Measurements from ENCODE around the gene TMEM238.
A peak's percentile ranks its signal among the peaks of the same experiment; 100 is the strongest.

Gene TMEM238

DNA sequence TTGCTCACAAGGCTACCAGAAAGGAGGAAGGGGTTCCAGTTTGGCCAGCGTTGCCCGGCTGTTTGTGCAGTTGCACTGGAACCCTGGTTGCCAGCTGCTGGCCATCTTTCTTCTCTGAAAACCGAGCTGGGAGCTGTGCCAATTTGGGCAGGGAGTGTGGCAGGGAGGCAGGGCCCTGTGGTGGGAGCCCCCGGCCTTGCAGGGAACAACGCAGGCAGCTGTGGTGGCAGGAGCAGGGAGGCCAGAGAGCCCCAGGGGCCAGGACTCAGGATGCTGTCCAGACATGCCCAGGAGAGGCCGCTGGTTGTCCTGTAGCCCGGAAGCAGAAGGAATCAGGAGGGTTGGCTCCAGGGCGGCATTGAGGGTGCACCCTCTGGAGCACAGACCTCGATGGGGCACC, 39.6 kb downstream of the TMEM238 start:
- no peaks in the 10 kb centered on the region for H3K27me3 ChIP-seq (ENCODE audit: control insufficient read depth, insufficient read depth, low read length)
- H2AFZ ChIP-seq, result no peak overlapping the region
- H3K4me1 ChIP-seq, result no peaks in the 10 kb centered on the region
- no peaks in the 10 kb centered on the region for H3K9me3 ChIP-seq (ENCODE audit: control insufficient read depth, low read length)
- no peak for TF ChIP-seq CTCF (IDR thresholded peaks at IDR 0.05)
- no peak overlapping the region for H3K4me3 ChIP-seq (ENCODE audit: low read depth, low read length)
- H3K27ac ChIP-seq, result no peak overlapping the region
- no peaks in the 10 kb centered on the region for H3K36me3 ChIP-seq (ENCODE audit: control insufficient read depth, insufficient read depth, low read length)
- no peak overlapping the region for H3K9ac ChIP-seq
- H3K4me2 ChIP-seq (ENCODE audit: low read length), result no peak overlapping the region
- H3K79me2 ChIP-seq, result peaks cover 4% of the 10 kb centered on the region

GRCh38 chr19:55341595-55342531, 42.2 kb downstream of the TMEM238 start:
- Histone ChIP-seq H3K4me3 (ENCODE audit: low read depth, low read length) (no peak overlapping the region), H3K79me2 (peaks cover 4% of the 10 kb centered on the region), H3K36me3 (ENCODE audit: control insufficient read depth, insufficient read depth, low read length) (no peaks in the 10 kb centered on the region), H3K4me1 (peaks cover 7% of the 10 kb centered on the region), H3K9ac (no peak overlapping the region), H2AFZ (no peak overlapping the region), H3K27ac (no peak overlapping the region), H3K4me2 (ENCODE audit: low read length) (no peak overlapping the region), H3K27me3 (ENCODE audit: control insufficient read depth, insufficient read depth, low read length) (no peaks in the 10 kb centered on the region), H3K9me3 (ENCODE audit: control insufficient read depth, low read length) (no peaks in the 10 kb centered on the region)
- no peak for TF ChIP-seq CTCF (IDR thresholded peaks at IDR 0.05)

GRCh38 chr19:55341171-55341588, 42.9 kb downstream of the TMEM238 start:
- Histone ChIP-seq H3K79me2 (peaks cover 4% of the 10 kb centered on the region), H3K4me3 (ENCODE audit: low read depth, low read length) (peak overlapping the region; percentile 96), H3K27me3 (ENCODE audit: control insufficient read depth, insufficient read depth, low read length) (no peaks in the 10 kb centered on the region), H3K27ac (no peak overlapping the region), H3K9me3 (ENCODE audit: control insufficient read depth, low read length) (no peaks in the 10 kb centered on the region), H2AFZ (no peak overlapping the region), H3K4me2 (ENCODE audit: low read length) (peak overlapping the region; percentile 95), H3K36me3 (ENCODE audit: control insufficient read depth, insufficient read depth, low read length) (no peaks in the 10 kb centered on the region), H3K9ac (no peak overlapping the region), H3K4me1 (peaks cover 7% of the 10 kb centered on the region)
- no peak for TF ChIP-seq CTCF (IDR thresholded peaks at IDR 0.05)

DNA sequence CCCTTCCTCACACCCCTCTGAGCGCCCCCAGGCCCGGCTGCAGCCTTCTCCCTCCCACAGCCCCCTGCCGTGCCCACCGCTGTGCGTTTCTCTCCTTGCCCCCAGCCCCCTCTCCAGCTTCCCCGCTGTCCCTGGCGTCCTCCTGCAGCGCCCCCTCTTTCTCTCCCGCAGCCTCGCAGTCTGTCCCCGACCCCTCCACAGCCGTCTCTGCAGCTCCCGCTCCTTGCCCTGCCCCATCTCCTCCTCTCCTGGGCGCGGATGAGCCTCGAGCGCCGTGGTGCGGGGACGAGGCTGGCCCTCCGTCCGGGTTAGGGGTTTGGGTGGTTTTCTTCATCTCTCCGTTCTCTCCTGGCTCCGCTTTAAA, 43.3 kb downstream of the TMEM238 start:
- peaks cover 7% of the 10 kb centered on the region for H3K4me1 ChIP-seq
- TF ChIP-seq CTCF (IDR thresholded peaks at IDR 0.05), result peak; percentile 11
- H3K27ac ChIP-seq, result no peak overlapping the region
- H3K9me3 ChIP-seq (ENCODE audit: control insufficient read depth, low read length), result no peaks in the 10 kb centered on the region
- no peaks in the 10 kb centered on the region for H3K36me3 ChIP-seq (ENCODE audit: control insufficient read depth, insufficient read depth, low read length)
- no peak overlapping the region for H2AFZ ChIP-seq
- H3K4me2 ChIP-seq (ENCODE audit: low read length), result peak overlapping the region; percentile 95
- H3K4me3 ChIP-seq (ENCODE audit: low read depth, low read length), result peak overlapping the region; percentile 96
- peak overlapping the region; percentile 13 for H3K9ac ChIP-seq
- peaks cover 4% of the 10 kb centered on the region for H3K79me2 ChIP-seq
- H3K27me3 ChIP-seq (ENCODE audit: control insufficient read depth, insufficient read depth, low read length), result no peaks in the 10 kb centered on the region
